Left colon (tissue), 2 donors: ENCODE results near the gene HCAR1. TPM values are rescaled to one million over a fixed set of nuclear protein-coding genes. Genes with fewer than 3 reads are reported as not detected.
"Not testable (repeated sequence)": the region's sequence is repeated elsewhere in the genome, so short reads cannot be mapped to it uniquely, and the experiment has no call there.

Experiments used
- ATAC-seq: fragments of 200-7000 bp; cut with Tn5 transposase; one replicate; pipeline ENCODE4 v1.9.1; 2020; ENCODE audit warnings: mild to moderate bottlenecking, moderate library complexity
- DNase-seq, 2 donors: peaks; one replicate each; pipeline ENCODE4 v3.0.0-alpha.2; 2020
- intact Hi-C, 2 donors: fragments of 100-400 bp; cut with DNase I in 1 of 2; cut with micrococcal nuclease in 1 of 2; formaldehyde crosslinking; loops; one replicate each; pipeline versions ENCODE4 v1.11.2 to v1.14.0; 2022; cut with DNase I, micrococcal nuclease
- long read RNA-seq: library from polyadenylated mRNA; unstranded; transcript quantifications from one replicate; pipeline ENCODE4 v2.0.0, GENCODE V29; 2021
- total RNA-seq, 2 donors: library from RNA; stranded (reverse); fragmentation: NEBNext Ultra II Directional; extraction: Animal tissue kit (Norgen Biotek cat#: 25700); gene quantifications; one replicate each; pipeline ENCODE4 v1.2.1, GENCODE V29; 2021
- donor health status: DM: no; HTN: no; CAD: no.
- donor health status: DM: yes; HTN: yes; CAD: no.

Gene HCAR1
- total RNA-seq = under 1 TPM in 1 of 2 donors, not detected in 1; 0.06 TPM
- long read RNA-seq = 0 reads

GRCh38 chr12:122730215-122731014, at the start of gene HCAR1:
Gene HCAR1 (minus strand): TSS chr12:122730844. CDS start chr12:122730339, 505 bp downstream.
- intact Hi-C loops = no loop called here
- DNase-seq = no peak

DNA sequence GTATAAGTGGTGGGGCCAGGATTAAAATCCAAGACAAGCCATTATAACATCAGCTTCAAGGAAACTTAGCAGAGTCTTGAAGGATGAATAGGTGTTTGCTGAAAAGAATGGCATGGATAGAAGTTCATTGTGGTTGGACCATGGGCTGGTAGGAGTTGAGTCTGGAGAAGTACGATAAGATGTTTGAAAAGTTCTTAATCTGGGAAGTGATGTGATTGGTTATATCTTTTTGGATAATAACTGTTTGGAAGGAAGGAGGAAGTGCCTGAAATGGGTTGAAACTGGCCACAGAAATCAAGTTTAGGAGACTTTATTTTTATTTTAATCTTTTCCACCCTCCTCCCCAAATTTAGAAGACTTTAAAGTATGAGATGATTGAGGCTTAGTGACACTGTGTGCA, 26.9 kb upstream of the HCAR1 start:
- intact Hi-C loops = loop anchor here in 1 of 2 donors (10.0 kb wide), 1 partner anchor 123 kb away; no protein-coding TSS in a partner anchor
- no peak for ATAC-seq

More at GRCh38 chr12:122730215-122731014, at the start of gene HCAR1:
- ATAC-seq = peak; percentile 34

GRCh38 chr12:122754790-122755189, 24.1 kb upstream of the HCAR1 start:
- no peak for ATAC-seq

More for the DNA sequence above, 26.9 kb upstream of the HCAR1 start:
- no peak for DNase-seq

GRCh38 chr12:122753319-122753650, 22.6 kb upstream of the HCAR1 start:
- intact Hi-C loops = loop anchor here (5.0 to 10.0 kb wide), 2 partner anchors 116 to 118 kb away; no protein-coding TSS in a partner anchor
- DNase-seq (no peak), ATAC-seq (peak; percentile 9)

More at GRCh38 chr12:122754790-122755189, 24.1 kb upstream of the HCAR1 start:
- no peak for DNase-seq
- intact Hi-C loops = loop anchor here (5.0 to 10.0 kb wide), 2 partner anchors 117 to 120 kb away; no protein-coding TSS in a partner anchor

DNA sequence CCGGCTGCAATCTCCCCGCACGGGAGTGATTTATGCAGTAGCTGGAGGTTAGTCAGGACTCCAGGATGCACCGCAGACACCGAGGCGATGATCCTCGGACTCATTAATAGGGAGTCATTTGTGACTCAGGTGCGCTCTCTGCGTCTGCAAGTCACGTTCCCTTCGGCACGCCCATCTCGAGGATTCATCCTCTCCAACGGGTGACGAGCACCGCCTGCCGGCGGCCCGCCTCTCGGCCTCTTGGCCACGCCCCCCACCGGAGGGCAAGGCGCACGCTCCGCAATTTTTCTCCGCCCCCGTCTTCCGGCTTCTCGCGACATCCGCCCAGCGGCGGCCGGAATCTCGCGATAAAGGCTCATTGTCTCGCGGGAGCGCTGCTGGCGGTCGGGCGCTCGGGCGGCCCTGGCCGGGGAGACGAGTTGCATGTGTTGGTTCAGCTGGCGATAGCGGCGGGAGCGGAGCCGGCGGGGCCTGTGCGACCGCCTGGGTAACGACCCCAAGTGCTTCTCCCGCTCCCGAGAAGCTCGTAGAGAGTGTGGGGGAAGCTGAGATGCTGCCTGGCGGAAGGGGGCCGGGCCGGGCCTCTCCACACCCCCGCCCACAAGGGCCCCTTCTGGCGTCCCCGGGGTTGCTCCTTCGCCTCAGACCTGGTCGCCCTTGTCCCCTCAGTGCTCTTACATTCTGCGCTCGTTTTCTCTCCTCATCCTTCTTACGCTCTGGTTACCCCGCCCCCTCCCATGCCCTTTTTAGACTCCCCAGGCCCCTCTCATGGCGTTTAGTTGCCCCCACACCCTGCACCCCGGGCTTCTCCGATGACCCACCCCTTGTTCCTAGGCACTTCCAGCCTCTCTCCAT, 22.0 kb upstream of the HCAR1 start, which contains the start of gene DENR:
Gene DENR, plus strand, starts transcription at position 361 of the 855 bp plus-strand sequence. CDS start 878 bp downstream, outside the sequence.
- DNase-seq (peak; percentile 98 to 99), ATAC-seq (peak; percentile 97)
- intact Hi-C loops = loop anchor here (5.0 to 10.0 kb wide), 2 partner anchors 115 to 118 kb away; no protein-coding TSS in a partner anchor

GRCh38 chr12:122750781-122751515, 20.3 kb upstream of the HCAR1 start:
- ATAC-seq, DNase-seq: not testable (repeated sequence)
- intact Hi-C loops = loop anchor here (5.0 to 10.0 kb wide), 2 partner anchors 114 to 116 kb away; no protein-coding TSS in a partner anchor

DNA sequence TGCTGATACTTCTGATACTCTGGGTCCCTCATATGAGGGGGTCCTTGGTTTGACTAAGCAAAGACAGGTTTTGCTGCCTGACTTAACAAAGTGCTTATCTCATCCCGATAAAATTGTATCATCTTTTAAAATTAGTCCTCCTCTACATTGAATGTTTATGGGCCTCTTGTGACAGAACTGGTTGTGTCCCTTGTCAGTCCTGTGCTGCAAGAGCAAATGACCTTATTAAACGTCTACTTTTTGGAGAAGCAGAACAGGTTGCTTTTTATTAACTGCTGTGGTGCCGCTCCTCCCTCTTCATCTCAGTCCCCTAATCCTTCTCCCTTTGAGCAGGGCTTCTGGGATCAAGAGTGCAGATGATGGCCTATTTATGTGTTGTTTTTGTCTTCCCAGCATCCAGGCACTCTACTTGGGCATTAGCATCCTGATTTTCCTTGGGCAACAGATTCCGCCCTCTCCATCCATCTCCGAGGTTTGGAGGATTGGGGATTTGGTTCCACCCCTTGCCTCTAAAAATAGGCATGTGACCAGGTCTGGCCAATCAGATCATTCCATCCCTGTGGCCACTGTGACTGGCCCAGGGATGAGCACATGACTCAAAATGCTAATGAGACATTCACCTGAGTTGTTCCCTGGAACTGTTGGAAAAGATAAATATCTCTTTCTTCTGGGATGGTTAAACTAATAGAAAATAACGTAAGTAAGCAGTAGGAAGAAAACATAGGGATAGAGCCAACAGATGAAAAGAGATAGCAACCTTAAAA, 19.1 kb upstream of the HCAR1 start:
- DNase-seq (no peak), ATAC-seq (no peak)
- intact Hi-C loops = loop anchor here (5.0 to 10.0 kb wide), 2 partner anchors 112 to 115 kb away; no protein-coding TSS in a partner anchor

DNA sequence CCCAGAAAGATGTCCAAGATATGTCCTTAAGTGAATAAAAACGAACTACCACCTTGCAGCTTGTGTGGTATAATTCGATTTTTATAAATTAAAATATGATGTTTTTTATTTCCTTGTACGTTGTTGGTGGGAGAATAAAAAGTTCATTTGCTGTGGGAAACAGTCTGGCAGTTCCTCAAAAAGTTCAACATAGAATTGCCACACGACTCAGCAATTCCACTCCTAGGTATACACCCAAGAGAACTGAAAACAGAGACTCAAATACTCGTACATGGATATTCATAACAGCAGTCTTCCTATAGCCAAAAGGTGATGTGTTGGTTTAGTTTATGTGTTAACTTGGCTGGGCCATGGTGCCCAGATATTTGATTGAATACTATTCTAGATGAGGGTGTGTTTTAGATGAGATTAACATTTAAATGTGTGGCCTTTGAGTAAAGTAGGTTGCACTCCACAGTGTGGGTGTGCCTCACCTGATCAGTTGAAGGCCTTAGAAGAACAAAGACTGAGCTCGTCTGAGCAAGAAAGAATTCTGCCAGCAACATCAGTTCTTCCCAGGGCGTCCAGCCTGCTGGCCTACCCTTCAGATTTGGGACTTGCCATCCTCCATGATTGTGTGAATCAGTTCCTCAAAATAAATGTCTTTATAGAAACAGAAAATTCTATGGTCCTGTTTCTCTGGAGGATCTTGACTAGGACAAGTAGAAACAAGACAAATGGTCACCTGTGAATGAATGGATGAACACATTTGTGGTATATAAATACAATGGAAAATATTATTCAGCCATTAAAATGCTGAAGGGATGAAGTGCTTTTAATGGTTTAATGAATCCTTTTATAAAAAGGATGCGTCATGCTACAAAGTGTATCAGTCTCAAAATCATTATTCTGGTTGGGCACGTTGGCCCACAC, 16.8 kb upstream of the HCAR1 start:
- DNase-seq = no peak
- ATAC-seq = no peak
- intact Hi-C loops = no loop called here

DNA sequence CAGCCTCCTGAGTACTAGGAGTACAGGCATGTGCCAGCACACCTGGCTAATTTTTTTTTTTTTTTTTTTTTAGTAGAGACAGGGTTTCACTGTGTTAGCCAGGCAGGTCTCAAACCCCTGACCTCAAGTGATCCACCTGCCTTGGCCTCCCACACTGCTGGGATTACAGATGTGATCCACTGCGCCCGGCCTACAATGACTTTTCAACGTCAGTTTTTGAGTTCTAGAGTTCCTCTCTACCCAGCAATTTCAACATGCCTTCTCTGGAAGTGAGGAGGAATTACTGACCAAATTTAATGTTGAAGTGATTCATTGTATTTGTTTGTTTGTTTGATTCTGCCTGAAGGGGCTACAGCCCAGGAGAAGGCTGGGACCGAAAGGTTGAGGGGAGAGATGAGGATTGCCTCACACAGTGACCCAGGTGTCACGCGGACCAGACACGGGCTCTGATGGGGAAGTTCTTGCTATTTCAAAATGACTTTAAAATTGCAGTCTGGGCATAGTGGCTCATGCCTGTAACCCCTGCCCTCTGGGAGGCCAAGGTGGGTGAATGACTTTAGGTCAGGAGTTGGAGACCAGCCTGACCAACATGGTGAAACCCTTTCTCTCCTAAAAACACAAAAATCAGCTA, 13.4 kb upstream of the HCAR1 start:
- DNase-seq = no peak
- intact Hi-C loops = no loop called here
- ATAC-seq = no peak

DNA sequence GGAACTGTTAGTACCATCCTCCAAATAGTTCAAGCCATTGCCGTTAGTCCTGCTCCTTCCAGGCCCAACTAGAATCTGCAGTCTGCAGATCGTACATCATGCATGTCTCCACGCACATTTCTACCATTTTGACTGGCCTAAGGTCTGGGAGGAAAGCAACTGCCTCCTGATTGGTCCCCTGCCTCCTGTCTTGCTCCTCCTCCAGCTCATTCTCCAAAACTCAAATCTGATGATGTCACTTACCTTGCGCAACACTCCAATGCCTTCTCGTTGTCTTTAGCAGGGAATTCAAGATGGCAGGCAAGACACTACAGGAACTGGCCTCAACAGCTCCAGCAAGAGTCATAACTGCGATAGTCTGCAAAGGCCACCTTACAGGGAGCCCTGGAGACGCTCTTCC, 9.7 kb upstream of the HCAR1 start:
- ATAC-seq (no peak), DNase-seq (no peak)
- intact Hi-C loops = no loop called here

DNA sequence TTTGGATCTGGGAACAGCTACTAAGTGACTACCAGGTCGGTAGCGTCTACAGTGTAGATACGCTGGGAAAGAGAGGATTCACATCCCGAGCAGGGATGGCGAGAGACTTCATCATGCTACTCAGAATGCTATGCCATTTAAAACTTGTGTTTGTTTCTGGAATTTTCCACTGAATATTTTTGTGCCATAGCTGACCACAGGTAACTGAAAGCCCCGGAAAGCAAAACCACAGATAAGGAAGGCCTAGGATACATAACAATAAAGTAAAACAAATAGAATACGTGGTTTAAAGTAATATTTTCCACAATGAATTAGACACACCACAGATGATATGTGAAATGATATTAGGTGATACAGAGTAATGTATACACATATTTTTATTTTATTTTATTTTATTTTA, 7.9 kb upstream of the HCAR1 start:
- DNase-seq = no peak
- intact Hi-C loops = no loop called here

GRCh38 chr12:122732611-122733010, 2.0 kb upstream of the HCAR1 start:
- DNase-seq (no peak), ATAC-seq (no peak)
- intact Hi-C loops = no loop called here

More for the DNA sequence above, 7.9 kb upstream of the HCAR1 start:
- ATAC-seq = no peak

DNA sequence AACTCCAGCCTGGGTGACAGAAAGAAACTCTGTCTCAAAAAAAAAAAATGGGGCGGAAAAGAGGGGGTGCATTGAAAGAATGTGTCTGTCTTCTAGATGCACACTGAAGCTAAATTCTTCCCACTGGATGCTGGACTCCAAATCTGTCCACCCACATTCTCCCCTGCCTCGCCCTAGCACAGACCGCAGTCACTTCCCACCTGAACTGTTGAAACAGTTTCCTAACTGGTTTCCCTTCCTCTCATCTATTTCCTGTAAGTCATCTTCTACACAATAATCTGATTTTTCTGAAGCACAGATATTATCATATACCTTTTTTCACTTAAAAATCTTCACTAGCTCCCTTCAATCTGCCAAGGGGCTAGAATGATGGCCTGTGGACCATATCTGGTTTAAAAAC, 1.5 kb upstream of the HCAR1 start:
- DNase-seq = no peak
- ATAC-seq = no peak
- intact Hi-C loops = no loop called here

DNA sequence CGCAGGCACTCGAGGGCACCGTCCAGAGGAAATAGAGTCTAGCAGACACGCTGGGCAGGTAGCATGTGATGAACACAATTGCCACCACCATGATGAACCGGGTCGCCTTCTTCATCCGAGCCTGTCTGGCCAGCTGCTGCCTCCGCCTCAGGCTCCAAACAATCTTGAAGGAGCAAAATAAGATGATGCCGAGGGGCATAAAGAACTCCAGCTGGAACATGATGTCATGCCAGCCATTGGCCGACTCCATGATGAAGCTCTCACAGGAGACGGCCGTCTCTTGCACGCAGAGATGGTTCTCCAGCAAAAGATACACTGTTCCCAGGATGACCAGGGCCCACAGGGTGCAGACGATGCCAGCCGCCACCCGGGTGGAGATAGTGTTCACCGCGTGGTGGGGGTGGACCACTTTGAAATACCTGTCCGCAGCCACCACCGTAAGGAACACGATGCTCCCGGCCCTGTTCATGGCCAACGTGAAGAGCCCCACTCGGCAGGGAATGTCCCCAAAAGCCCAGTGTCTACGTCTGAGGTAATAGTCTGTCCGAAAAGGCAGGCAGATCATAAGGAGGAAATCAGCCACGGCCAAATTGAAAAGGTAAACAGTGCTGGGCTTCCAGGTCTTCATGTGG, 945 bp downstream of the HCAR1 start:
- ATAC-seq = no peak
- DNase-seq = no peak
- intact Hi-C loops = no loop called here

- DNase-seq (no peak), ATAC-seq (no peak)
- intact Hi-C loops = no loop called here
These were observed 4.5 kb downstream of the HCAR1 start for GRCh38 chr12:122726080-122726558.
